GM18511 (cell line): ENCODE data around the gene PITPNM1.
"Not testable (repeated sequence)": the region's sequence is repeated elsewhere in the genome, so short reads cannot be mapped to it uniquely, and the experiment has no call there.

Experiments used
- ATAC-seq: cut with Tn5 transposase; IDR thresholded peaks from one replicate; pipeline ENCODE4 v1.9.1; 2021; ENCODE audit warnings: mild to moderate bottlenecking, moderate library complexity; ENCODE audit not compliant: unreplicated experiment

PITPNM1 gene

DNA sequence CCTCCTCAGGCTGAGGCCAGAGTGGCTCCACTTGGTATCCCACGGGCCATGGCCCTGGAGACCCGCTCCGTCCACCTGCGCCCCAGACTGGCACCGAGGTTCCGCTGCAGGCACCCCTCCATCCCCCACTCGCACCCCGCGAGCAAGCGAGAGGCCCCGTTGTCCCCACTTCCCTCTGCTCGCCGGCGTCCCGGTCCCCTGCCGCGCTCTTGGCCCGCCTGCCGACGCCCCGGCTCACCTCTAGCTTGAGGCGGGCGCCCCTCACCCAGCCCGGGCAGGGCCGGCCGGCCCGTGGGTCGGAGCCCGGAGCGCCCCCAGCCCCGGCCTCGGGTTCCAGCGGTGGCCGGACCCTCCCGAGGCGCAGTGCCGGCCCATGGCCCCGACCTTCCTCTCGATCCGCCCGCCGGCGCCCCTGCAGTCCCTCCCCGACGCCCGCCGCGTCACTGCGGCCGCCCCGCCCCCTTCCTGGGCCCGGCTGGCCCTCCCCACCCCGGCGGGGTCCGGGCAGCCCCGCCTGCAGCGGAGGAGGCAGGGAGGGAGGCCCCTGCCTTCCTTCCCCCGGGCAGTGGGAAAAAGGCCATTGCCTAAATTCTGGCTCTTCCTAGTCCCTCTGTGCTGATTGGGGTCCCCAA lies at the start of gene PITPNM1:
Gene PITPNM1 (minus strand): TSS at position 414 of the 632 bp plus-strand sequence. CDS start 1,183 bp downstream, outside the sequence.
- no peak for ATAC-seq

DNA sequence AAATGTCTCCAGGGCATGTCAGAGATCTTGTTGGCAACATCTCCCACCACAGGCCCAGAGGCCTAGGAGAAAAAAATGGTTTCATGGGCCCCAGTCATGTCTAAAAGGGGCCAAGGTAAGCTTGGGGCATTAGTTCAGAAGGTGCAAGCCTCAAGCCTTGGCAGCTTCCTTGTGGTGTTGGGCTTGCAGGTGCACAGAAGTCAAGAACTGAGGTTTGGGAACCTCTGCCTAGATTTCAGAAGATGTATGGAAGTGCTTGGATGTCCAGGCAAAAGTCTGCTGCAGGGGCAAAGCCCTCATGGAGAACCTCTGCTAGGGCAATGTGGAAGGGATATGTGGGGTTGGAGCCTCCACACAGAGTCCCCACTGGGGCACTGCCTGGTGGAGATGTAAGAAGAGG lies 46.5 kb upstream of the PITPNM1 start:
- ATAC-seq = not testable (repeated sequence)

DNA sequence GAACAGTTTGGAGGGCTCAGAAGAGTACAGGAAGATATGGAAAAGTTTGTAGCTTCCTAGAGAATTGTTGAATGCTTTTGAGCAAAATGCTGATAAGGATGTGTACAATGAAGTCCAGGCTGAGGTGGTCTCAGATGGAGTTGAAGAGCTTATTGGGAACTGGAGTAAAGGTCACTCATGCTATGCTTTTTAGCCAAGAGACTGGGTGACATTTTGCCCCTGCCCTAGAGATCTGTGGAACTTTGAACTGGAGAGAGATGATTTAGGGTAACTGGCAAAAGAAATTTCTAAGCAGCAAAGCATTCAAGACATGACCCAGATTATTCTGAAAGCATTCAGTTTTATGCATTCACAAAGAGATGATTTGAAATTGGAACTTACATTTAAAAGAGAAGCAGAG lies 46.0 kb upstream of the PITPNM1 start:
- ATAC-seq = no peak

DNA sequence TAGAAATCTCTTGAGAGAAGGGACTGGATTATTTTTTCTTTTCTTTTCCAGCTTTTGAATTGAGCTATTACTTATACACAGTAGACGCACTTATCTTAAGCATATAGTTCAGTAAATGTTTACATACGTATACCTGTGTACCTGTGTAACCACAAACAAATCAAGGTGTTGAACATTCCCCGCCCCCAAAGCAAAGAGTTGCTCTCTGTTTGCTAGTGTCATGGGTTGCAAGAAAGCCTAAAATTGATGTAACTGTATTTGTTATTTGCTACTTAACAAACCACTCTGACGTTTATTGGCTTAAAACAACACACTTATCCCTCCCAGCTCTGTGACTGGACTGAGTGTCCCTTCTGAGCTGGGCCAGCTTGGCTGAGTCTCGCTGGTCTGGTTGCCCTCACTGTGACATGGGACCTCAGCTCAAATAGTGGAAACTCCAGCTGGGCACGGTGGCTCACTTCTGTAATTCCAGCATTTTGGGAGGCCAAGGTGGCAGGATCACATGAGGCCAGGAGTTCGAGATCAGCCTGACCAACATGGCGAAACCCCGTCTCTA lies 43.5 kb upstream of the PITPNM1 start:
- no peak for ATAC-seq

DNA sequence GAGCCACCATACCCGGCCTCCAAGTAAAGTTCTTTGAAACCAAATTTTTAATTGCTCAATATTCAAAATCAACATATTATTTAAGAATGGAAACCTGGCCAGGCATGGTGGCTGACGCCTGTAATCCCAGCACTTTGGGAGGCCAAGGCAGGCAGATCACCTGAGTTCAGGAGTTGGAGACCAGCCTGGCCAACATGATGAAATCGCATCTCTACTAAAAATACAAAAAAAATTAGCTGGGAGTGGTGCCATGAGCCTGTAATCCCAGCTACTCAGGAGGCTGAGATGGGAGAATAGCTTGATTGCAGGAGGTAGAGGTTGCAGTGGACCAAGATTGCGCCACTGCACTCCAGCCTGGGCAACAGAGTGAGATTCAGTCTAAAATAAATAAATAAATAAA lies 42.9 kb upstream of the PITPNM1 start:
- ATAC-seq = not testable (repeated sequence)

DNA sequence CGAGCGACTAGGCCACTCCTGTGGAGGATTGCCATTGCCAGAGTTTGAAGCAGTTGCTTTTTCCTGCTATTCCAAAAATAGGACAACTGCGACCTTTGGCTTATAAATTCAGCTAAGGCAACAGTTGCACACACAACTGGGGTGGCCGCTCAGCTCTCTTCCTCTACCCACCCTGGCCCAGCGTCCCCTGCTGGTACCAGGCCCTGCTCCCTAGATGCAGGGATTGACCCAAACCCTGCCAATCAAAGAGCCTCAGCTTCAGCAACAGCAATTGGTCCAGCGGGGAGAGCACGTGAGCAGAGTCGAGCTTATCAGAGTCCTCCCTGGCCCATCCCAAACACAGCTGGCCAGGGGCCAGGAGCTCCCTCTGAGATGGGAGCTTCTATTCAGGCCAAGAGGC lies 40.1 kb upstream of the PITPNM1 start:
- no peak for ATAC-seq

DNA sequence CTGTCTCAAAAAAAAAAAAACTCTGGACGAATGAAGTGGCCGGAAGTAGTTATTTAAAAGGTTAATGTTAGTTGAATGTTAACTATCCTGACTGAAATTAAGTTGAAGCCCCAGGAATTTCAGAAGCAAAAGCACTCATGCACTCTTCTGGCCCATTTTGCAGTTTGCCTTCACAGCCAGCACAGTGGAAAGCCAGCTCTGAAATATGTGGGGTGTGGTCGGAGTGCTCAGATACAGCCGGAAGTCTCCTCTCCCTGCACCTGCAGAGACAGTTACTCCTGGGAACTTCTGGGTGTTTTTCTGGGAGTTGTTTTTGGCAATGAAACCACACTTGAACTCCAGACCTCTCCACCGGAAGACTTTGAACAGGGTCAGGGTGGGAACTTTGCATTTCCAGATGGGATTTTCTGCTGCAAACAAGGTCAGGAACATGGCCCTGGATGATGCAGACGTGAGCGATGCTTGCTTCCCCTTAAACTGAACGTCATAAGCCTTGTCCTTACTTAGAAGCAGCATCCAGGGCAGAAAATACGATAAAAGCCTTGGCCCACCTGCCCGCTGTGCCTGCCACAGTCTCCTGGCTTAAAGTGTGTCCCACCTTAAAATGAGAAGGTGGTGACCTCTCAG lies 39.6 kb upstream of the PITPNM1 start:
- ATAC-seq = no peak

DNA sequence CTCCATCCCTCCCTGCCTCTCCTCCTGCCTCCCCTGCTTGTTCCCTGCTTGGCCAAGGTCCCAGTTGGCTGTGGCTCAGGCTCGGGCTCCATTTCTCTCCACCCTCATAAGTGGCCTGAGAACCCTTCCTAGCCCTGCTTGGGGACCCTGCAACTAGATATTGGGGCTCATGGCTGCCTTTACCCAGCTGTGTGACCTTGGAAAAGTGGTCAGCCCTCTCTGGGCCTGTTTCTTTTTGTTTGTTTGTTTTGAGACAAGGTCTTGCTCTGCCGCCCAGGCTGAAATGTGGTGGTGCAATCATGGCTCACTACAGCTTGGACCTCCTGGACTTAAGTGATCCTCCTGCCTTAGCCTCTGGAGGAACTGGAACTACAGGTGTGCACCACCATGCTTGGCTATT lies 38.4 kb upstream of the PITPNM1 start:
- no peak for ATAC-seq

DNA sequence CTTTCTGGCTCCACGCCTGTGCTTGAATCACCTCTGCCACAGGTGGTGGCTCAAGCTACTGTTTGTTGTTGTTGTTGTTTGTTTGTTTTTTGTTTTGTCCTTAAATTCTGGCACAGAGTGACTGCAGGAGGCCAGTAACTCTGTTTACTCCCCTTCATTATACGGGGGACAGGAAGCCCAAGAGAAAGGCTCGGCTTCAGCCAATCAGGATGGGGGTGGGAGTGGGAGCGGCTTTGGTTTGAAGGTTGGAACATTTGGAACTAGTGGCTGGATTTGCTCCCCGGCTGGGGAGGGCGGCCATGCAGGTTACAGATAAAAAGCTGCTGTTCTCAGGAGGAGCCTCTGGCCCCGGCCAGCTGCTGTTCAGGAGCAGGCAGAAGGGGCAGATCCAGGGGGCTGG lies 37.8 kb upstream of the PITPNM1 start:
- ATAC-seq = no peak

DNA sequence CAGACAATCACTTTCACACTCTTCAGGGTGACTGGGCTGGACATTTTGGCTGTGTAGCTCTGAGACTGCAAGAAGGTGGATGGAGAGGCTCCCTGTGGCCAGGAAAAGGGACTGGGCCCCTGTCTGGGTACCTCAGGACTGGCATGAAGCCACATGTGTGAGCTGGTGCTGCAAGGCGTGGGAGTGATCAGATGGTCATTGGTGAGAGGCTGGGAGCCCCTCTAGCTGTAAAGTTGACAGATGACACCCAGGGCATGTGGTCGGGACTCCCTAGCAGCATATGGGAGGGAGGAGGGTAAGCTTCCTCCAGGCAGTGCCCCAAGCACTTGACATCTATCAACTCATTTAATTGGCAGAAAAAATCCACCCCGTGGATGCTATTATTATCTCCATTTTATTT lies 37.0 kb upstream of the PITPNM1 start:
- ATAC-seq = no peak

DNA sequence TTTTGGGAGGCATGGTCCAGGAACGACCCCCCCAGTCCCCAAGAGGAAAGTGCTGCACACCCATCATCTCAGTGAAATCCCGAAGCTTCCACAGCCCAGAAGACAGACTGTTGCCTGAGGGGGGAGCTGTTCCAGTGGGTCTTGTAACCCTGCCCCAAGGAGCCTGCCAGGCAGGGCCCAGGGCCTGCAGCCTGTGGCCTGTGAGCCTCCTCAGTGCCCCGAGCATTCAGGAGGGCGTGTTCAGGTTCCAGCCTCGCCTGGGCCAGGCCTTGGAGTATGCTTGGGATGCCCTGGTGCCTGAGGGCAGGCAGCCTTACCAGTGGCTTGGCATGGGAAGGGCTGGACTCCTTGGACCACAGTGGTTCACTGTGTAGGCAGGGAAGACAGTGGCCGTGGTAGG lies 36.0 kb upstream of the PITPNM1 start:
- no peak for ATAC-seq

DNA sequence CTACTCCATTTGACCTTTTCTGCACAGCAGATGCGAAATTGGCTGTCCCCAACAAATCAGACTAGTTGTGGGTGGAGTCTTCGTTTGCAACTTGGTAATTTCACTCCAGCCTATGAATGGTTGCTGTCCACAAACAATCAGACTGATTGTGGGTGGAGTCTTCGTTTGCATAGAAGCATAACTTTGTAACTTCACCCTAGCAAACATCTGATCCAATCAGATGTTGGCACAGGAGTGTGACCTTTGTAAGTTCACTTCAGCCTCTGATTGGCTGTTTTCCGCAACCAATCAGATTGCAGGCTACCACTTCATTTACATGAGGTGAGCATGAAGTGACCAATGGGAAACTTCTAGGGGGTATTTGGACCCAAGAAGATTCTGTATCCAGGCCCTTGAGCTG lies 34.4 kb upstream of the PITPNM1 start:
- no peak for ATAC-seq

DNA sequence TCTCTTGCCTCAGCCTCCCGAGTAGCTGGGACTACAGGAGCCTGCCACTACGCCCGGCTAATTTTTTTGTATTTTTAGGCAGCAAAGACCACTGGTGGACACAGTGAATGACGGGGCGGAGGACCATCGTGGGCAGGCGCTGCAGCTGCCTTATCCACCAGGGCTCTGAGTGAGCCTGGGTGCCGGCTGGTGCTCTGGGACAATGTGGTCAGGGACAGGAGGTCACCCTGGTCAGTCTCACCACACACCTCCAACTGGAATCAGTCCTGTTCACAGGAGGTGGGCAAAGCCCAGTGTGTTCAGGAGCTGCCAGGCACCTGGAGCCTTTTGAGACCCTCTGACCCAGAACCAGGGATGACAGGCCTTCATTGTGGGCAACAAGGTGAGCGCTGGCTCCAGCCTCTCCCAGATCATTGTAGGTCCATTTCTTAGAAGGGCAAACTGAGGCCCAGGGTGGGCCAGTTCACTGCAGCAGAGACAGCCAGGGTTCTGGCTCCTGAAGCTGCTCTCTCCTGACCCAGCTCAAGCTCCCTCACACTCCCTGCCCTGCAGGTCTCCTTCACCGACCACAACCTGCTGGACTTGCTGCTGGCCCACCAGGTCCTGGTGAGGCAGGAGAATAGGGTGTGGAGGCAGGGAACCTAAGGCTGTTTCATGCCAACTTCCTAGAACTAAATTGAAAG lies 33.8 kb upstream of the PITPNM1 start:
- ATAC-seq = no peak

DNA sequence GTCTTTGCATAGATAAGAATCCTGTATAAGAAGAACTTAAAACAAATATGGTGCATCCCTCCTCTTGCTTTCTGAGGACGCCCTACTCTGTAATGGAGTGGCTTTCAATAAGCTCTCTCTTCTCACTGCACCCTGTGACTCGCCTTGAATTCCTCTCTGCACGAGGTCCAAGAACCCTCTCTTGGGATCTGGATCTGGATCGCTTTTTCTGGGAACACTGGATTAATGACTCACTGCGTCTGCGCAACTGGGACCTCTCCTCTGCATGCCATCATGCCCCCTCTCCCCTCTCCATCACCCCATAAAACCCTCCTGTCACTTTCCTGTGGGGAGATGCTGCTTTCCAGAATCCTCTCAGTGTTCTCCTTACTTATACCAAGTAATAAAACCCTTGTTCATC lies 33.1 kb upstream of the PITPNM1 start:
- ATAC-seq = no peak

DNA sequence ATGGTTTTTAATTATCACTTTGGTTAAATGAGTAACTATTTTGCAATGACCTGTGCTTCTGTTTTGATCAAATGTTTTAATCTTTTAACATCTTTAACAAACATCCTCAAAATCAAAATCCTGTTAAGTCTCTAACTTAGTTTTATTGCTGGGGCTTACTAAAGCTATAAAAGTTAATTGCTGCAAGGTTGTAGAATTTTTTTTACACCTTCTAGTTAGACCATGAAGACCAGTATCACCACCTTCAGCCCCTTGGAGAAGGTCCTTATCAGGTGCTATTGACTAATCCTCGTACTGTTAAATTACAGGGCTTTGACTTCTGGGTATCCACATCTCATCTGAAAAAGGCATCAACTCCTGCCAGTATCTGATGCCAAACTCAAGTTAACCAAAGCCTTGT lies 30.4 kb upstream of the PITPNM1 start:
- ATAC-seq = no peak

DNA sequence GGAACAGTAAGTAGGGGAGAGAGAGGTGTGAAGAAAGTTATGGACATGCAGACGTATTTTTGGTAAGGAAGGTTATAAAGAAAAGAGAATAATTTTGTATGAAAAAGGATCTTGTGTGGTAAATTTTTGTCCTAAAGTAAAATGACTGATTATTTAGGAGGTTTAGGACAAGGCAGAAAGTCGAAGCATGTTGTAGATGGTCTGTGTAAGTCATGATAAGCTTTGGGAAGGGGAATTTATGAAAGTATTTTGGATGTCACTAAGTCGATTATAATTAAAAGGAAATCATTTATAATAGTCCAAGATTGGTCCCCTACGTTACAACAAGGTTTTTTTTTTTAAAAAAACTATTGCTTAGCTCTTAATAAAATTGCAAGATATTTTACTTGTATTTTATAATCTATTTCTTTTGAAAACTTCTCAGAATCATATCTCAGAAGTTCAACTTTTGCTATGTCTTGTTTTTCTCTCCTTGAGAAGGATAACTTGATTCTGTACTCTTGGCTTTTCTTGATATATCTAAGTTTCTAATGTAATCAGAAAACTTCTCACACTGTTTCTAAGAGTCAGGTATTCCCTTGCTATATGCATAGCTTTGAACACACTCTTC lies 29.0 kb upstream of the PITPNM1 start:
- no peak for ATAC-seq

DNA sequence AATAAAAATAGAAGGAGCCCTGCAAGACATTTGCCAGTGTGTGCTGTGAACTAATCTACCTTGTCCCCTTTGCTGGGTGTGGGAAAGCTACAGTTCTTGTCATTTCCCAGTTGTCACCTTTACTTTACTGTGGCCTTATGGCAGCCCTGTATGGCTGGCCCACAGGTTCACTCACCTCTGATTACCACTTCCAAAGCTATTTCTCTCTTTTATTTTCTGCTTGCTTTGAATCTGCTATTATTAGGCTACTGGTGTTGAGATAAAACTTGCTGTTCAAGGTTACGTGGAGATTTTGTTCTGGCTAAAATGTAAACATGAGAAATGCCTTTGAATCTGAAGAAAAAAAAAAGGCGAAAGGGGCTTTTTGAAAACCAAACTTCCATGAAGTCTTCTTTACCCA lies 27.7 kb upstream of the PITPNM1 start:
- ATAC-seq = no peak

DNA sequence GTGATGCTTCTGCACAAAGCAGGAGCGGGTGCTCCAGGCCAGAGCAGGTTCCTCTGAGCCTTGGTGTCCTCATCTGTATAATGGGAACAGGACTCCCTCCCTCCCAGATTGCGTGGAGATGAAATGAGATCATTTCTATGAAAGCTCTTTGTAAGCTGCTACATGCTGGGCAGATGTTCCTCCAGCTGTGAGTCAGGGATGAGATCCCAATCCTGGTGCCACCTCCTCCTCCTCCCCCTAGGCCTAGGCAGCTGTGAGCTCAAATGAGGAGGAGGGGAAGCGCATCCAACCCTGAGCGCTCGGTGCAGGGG lies 25.1 kb upstream of the PITPNM1 start:
- ATAC-seq = no peak

DNA sequence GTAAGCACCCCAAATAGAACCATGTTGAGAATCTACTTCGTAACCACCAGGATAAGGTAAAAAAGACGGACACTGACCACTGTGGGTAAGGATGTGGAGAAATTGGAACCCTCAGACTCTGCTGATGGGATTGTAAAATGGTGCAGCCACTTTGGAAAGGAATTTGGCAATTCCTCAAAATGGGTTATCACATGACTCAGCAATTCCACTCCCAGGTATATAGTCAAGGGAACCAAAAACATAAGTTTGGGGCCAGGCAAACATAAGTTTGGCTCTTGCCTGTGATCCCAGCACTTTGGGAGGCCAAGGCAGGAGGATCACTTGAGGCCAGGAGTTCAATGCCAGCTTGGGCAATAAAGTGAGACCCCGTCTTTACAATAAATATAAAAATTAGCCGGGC lies 23.2 kb upstream of the PITPNM1 start:
- ATAC-seq = no peak

DNA sequence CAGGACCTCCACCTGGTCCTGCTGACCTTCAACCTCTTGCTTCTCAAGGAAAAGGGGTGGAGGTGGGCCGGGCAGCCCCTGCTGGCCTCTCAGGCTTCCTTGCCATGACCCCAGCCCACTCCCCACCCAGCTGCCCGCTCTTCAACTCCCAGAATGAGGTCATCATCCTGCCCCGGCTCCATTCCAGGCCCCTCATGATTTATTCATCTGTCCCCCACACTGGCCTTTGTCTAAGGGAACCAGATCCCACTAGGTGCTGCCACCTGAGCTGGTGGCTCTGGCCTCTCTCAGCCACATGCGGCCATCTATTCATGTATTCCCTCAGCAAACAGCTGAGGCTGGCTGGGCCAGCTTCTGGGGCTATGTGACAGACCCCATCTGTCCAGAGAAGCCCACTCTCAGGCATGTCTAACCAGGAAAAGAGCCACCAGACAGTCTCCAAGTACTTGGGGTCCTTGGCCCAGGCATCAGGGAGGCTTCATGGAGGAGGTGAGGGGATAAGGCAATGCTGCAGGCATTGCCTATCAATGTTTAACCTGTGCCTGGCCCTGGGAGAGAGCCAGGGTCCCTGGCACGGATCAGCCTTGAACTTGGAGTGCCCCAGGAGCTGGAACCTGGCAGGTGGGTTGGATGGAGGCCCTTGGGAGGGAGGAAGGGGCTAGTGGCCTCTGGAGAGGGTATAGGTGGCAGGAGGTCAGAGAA lies 20.3 kb upstream of the PITPNM1 start:
- no peak for ATAC-seq

DNA sequence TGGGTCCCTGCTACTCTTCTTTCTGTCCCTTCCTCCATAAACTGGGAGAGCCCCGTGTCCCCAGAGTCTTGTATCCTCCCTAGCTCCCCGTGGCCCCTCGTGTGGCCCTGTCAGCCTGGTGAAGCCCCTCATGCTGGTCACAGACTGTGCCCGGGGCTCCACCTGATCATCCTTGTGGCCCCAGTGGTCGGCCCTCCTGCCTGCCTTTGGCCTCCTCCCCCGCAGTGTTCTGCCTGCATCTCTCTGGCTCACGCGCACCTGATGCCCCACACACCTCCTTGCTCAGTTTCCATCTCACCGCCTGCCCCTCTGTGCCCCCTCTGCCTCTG lies 19.3 kb upstream of the PITPNM1 start:
- ATAC-seq = no peak
